ENCODE measurements around the gene B4GALNT3.
"Not testable (repeated sequence)": the region's sequence is repeated elsewhere in the genome, so short reads cannot be mapped to it uniquely, and the experiment has no call there.

Gene B4GALNT3

GRCh38 chr12:459430-460258 is at the start of gene B4GALNT3:
TSS of gene B4GALNT3 (plus strand) at chr12:459939. CDS start at chr12:460377, 438 bp downstream.
- FAIRE-seq = no peak

GRCh38 chr12:414859-415258 is 44.9 kb upstream of the B4GALNT3 start:
- no peak for FAIRE-seq

- no peak for FAIRE-seq
These were observed 41.3 kb upstream of the B4GALNT3 start for GRCh38 chr12:418432-418831.

- no peak for FAIRE-seq
These were observed 37.2 kb upstream of the B4GALNT3 start for GRCh38 chr12:422526-422925.

- not testable (repeated sequence) for FAIRE-seq
These were observed 24.0 kb upstream of the B4GALNT3 start for GRCh38 chr12:435737-436136.

- peak; percentile 76 for FAIRE-seq
These were observed 17.4 kb upstream of the B4GALNT3 start for GRCh38 chr12:442235-442884.

GRCh38 chr12:447141-447540 is 12.6 kb upstream of the B4GALNT3 start:
- FAIRE-seq = no peak

GRCh38 chr12:449203-449602 is 10.5 kb upstream of the B4GALNT3 start:
- no peak for FAIRE-seq

GRCh38 chr12:450438-450837 is 9.3 kb upstream of the B4GALNT3 start:
- FAIRE-seq = no peak

GRCh38 chr12:452667-453210 is 7.0 kb upstream of the B4GALNT3 start:
- FAIRE-seq = no peak

GRCh38 chr12:454833-455232 is 4.9 kb upstream of the B4GALNT3 start:
- no peak for FAIRE-seq

GRCh38 chr12:455821-456220 is 3.9 kb upstream of the B4GALNT3 start:
- no peak for FAIRE-seq

- FAIRE-seq = no peak
These were observed 2.1 kb upstream of the B4GALNT3 start for GRCh38 chr12:457676-458075.

- FAIRE-seq = no peak
These were observed 699 bp upstream of the B4GALNT3 start for GRCh38 chr12:459050-459429.

GRCh38 chr12:460261-461230 is 807 bp downstream of the B4GALNT3 start:
- FAIRE-seq = no peak

GRCh38 chr12:461425-461824 is 1.7 kb downstream of the B4GALNT3 start:
- no peak for FAIRE-seq

- FAIRE-seq = no peak
These were observed 3.4 kb downstream of the B4GALNT3 start for GRCh38 chr12:462936-463705.

- FAIRE-seq = no peak
These were observed 4.9 kb downstream of the B4GALNT3 start for GRCh38 chr12:464484-465267.

GRCh38 chr12:466039-466438 is 6.3 kb downstream of the B4GALNT3 start:
- no peak for FAIRE-seq

- FAIRE-seq = no peak
These were observed 7.0 kb downstream of the B4GALNT3 start for GRCh38 chr12:466762-467161.

GRCh38 chr12:467591-467990 is 7.9 kb downstream of the B4GALNT3 start:
- FAIRE-seq = no peak
